Effector memory CD4-positive, alpha-beta T cell (primary cell): ENCODE data around the gene VWA5B1.

ENCODE experiments used
- DNase-seq, 3 donors: peaks; one replicate each; pipeline ENCODE4 v3.0.0-alpha.2; 2020
- H3K27ac ChIP-seq: 2 replicates; pipeline ENCODE4 v1.7.0; 2013; ENCODE audit warnings: mild to moderate bottlenecking, low read length, moderate library complexity; ENCODE audit not compliant: insufficient read depth, poor library complexity, severe bottlenecking
- H3K27me3 ChIP-seq: replicated peaks from 2 replicates; pipeline ENCODE4 v1.7.0; 2013; ENCODE audit warnings: mild to moderate bottlenecking, low read length; ENCODE audit not compliant: insufficient read depth, control insufficient read depth, poor library complexity, severe bottlenecking
- H3K36me3 ChIP-seq: 2 replicates; pipeline ENCODE4 v1.7.0; 2013; ENCODE audit warnings: mild to moderate bottlenecking, low read length, moderate library complexity; ENCODE audit not compliant: control insufficient read depth, insufficient read depth
- H3K4me1 ChIP-seq: 2 replicates; pipeline ENCODE4 v1.7.0; 2013; ENCODE audit warnings: low read length, mild to moderate bottlenecking; ENCODE audit not compliant: control insufficient read depth, insufficient read depth, poor library complexity, severe bottlenecking
- H3K4me3 ChIP-seq: 2 replicates; pipeline ENCODE4 v1.7.0; 2013; ENCODE audit warnings: low read length, low read depth, mild to moderate bottlenecking; ENCODE audit not compliant: insufficient read depth, poor library complexity, severe bottlenecking
- H3K9me3 ChIP-seq: 2 replicates; pipeline ENCODE4 v1.7.0; 2013; ENCODE audit warnings: mild to moderate bottlenecking, low read length, moderate library complexity; ENCODE audit not compliant: control insufficient read depth

The VWA5B1 gene

GRCh38 chr1:20344738-20345137 lies 54.1 kb downstream of the VWA5B1 start:
- no peaks in the 10 kb centered on the region for H3K36me3 ChIP-seq
- no peak overlapping the region for H3K27ac ChIP-seq
- H3K27me3 ChIP-seq: peaks cover 8% of the 10 kb centered on the region
- no peak for DNase-seq
- no peak overlapping the region for H3K4me3 ChIP-seq
- H3K4me1 ChIP-seq: no peaks in the 10 kb centered on the region
- H3K9me3 ChIP-seq: no peaks in the 10 kb centered on the region

GRCh38 chr1:20345419-20345818 lies 54.7 kb downstream of the VWA5B1 start:
- H3K4me1 ChIP-seq: no peaks in the 10 kb centered on the region
- DNase-seq: no peak
- peaks cover 8% of the 10 kb centered on the region for H3K27me3 ChIP-seq
- H3K4me3 ChIP-seq: no peak overlapping the region
- H3K27ac ChIP-seq: no peak overlapping the region
- H3K36me3 ChIP-seq: no peaks in the 10 kb centered on the region
- no peaks in the 10 kb centered on the region for H3K9me3 ChIP-seq

- H3K27me3 ChIP-seq: peaks cover 8% of the 10 kb centered on the region
These were observed 55.8 kb downstream of the VWA5B1 start for GRCh38 chr1:20346433-20346832.

GRCh38 chr1:20347699-20348098 lies 57.0 kb downstream of the VWA5B1 start:
- no peak for DNase-seq
- Histone ChIP-seq H3K27me3 (peaks cover 8% of the 10 kb centered on the region), H3K4me1 (no peaks in the 10 kb centered on the region), H3K4me3 (no peak overlapping the region), H3K36me3 (no peaks in the 10 kb centered on the region), H3K27ac (no peak overlapping the region), H3K9me3 (no peaks in the 10 kb centered on the region)

More at GRCh38 chr1:20346433-20346832, 55.8 kb downstream of the VWA5B1 start:
- H3K4me1 ChIP-seq: no peaks in the 10 kb centered on the region
- no peaks in the 10 kb centered on the region for H3K9me3 ChIP-seq
- H3K27ac ChIP-seq: no peak overlapping the region
- no peak overlapping the region for H3K4me3 ChIP-seq
- no peak for DNase-seq
- no peaks in the 10 kb centered on the region for H3K36me3 ChIP-seq

- no peak overlapping the region for H3K27ac ChIP-seq
- H3K4me1 ChIP-seq: no peaks in the 10 kb centered on the region
- no peak overlapping the region for H3K4me3 ChIP-seq
- peaks cover 8% of the 10 kb centered on the region for H3K27me3 ChIP-seq
- H3K9me3 ChIP-seq: no peaks in the 10 kb centered on the region
- no peaks in the 10 kb centered on the region for H3K36me3 ChIP-seq
- DNase-seq: no peak
These were observed 57.7 kb downstream of the VWA5B1 start for GRCh38 chr1:20348326-20348915.

GRCh38 chr1:20349561-20349960 lies 58.9 kb downstream of the VWA5B1 start:
- H3K4me3 ChIP-seq: no peak overlapping the region
- H3K27me3 ChIP-seq: no peaks in the 10 kb centered on the region
- no peak overlapping the region for H3K27ac ChIP-seq
- H3K4me1 ChIP-seq: no peaks in the 10 kb centered on the region
- no peaks in the 10 kb centered on the region for H3K9me3 ChIP-seq
- DNase-seq: no peak
- H3K36me3 ChIP-seq: no peaks in the 10 kb centered on the region

GRCh38 chr1:20349971-20350370 lies 59.3 kb downstream of the VWA5B1 start:
- no peaks in the 10 kb centered on the region for H3K4me1 ChIP-seq
- H3K4me3 ChIP-seq: no peak overlapping the region
- no peaks in the 10 kb centered on the region for H3K36me3 ChIP-seq
- H3K27ac ChIP-seq: no peak overlapping the region
- H3K9me3 ChIP-seq: no peaks in the 10 kb centered on the region
- no peak for DNase-seq
- no peaks in the 10 kb centered on the region for H3K27me3 ChIP-seq

- H3K27ac ChIP-seq: no peak overlapping the region
- H3K27me3 ChIP-seq: no peaks in the 10 kb centered on the region
- H3K4me1 ChIP-seq: no peaks in the 10 kb centered on the region
- H3K36me3 ChIP-seq: no peaks in the 10 kb centered on the region
- no peaks in the 10 kb centered on the region for H3K9me3 ChIP-seq
- H3K4me3 ChIP-seq: no peak overlapping the region
- DNase-seq: no peak
These were observed 59.7 kb downstream of the VWA5B1 start for GRCh38 chr1:20350421-20350820.

GRCh38 chr1:20351911-20352701 lies 61.4 kb downstream of the VWA5B1 start:
- H3K9me3 ChIP-seq: no peaks in the 10 kb centered on the region
- no peak for DNase-seq
- H3K27me3 ChIP-seq: no peaks in the 10 kb centered on the region
- no peaks in the 10 kb centered on the region for H3K36me3 ChIP-seq
- no peak overlapping the region for H3K4me3 ChIP-seq
- no peaks in the 10 kb centered on the region for H3K4me1 ChIP-seq
- no peak overlapping the region for H3K27ac ChIP-seq

GRCh38 chr1:20353836-20354235 lies 63.2 kb downstream of the VWA5B1 start:
- Histone ChIP-seq H3K27me3 (no peaks in the 10 kb centered on the region), H3K4me1 (no peaks in the 10 kb centered on the region), H3K36me3 (no peaks in the 10 kb centered on the region), H3K27ac (no peak overlapping the region), H3K4me3 (no peak overlapping the region), H3K9me3 (no peaks in the 10 kb centered on the region)
- no peak for DNase-seq
